ENCODE measurements around the gene RFX7.

- no peak for TF ChIP-seq CTCF (IDR thresholded peaks at IDR 0.05; ENCODE audit: insufficient read depth, low read length, poor library complexity, severe bottlenecking)
- no peak for TF ChIP-seq EZH2phosphoT487 (conservative IDR thresholded peaks at IDR 0.05; ENCODE audit: low read length)
Observed at GRCh38 chr15:56248311-56248992, 4.8 kb upstream of the RFX7 start.

All from SU-DHL-6 (cell line).